GM18505 (cell line): ENCODE data around the gene PPDPF.
A peak's percentile ranks its signal among the peaks of the same experiment; 100 is the strongest.
"Not testable (repeated sequence)": the region's sequence is repeated elsewhere in the genome, so short reads cannot be mapped to it uniquely, and the experiment has no call there.

Source experiments
- ATAC-seq: cut with Tn5 transposase; IDR thresholded peaks from one replicate; pipeline ENCODE4 v1.9.1; 2021; ENCODE audit not compliant: unreplicated experiment
- POLR2A ChIP-seq: IDR thresholded peaks from 4 replicates; pipeline ENCODE4 v1.6.1; 2011; ENCODE audit warnings: borderline replicate concordance; ENCODE audit not compliant: insufficient read depth, insufficient read length; ENCODE audit errors: extremely low read depth

Gene PPDPF

DNA sequence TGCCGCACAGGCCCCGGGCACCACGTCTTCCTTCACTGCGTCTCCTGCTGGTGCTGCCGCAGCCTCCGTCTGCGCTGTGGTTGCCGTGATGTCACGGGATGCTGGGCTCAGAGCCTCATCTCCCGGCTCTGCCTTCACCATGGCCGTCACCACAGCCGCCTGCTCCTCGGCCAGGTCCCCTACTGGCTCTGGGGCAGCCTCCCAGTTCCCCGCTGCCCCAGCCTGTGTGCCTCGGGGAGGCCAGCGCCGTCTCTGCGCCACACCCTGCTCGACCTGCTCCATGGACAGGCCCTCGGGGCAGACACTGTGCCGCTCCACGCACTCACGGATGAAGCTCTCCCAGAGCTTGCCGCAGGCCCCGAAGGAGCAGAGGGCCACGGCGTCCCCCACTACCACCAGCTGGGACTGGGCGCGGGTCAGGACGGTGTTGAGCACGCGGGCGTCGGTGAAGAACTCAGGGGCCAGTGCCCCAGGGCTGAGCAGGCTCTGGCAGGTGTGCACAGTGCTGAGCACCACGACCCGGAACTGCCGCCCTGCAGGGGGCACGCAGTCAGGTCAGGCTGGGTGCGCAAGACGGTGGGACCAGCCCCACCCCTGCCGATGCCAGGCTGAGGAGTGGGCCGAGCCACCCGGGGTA, 45.3 kb downstream of the PPDPF start:
- ATAC-seq, result no peak
- TF ChIP-seq POLR2A, result no peak

DNA sequence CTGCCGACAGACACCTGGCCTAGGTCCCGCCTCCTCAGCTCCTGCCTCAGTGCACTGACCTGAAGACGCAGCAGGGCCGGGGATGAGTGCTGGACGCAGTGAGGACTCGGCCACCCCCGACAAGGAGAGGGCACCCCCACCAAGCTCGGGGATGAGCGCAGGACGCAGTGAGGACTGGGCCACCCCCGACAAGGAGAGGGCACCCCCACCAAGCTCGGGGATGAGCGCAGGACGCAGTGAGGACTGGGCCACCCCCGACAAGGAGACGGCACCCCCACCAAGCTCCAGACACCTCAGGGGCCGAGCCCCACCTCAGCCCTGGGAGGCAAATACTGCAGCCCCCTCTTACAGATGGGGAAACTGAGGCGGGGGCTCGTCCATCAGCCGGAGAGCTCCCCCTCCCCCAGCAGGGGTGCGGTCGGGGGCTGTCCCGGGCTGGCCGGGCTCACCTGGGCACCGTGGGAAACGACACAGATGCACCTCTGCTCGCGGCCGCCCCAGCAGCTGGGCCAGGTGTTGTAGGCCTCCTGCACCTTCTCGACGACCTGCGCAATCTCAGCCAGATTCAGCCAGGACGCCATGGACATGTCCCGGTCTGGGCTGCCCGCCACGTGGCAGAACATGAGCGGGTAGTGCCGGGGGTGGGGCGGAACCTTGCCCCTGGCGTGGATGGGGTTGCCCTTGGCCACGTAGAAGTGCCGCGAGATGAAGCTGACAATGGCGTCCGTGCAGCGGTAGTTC, 46.0 kb downstream of the PPDPF start:
- no peak for ATAC-seq

DNA sequence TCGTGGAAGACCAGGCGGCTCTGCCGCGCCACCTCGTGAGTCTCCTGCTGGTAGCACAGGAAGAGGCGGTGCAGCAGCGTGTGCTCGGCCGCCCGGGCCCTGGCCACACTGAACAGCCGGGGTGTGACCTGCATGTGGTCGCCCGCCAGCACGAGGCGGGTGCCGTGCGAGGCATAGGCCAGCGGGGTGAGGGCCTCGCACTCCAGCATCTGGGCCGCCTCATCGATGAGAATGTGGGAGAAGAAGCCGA, 46.5 kb downstream of the PPDPF start:
- no peak for TF ChIP-seq POLR2A
- ATAC-seq, result peak; percentile 12

More for the DNA sequence above, 46.0 kb downstream of the PPDPF start:
- no peak for TF ChIP-seq POLR2A

DNA sequence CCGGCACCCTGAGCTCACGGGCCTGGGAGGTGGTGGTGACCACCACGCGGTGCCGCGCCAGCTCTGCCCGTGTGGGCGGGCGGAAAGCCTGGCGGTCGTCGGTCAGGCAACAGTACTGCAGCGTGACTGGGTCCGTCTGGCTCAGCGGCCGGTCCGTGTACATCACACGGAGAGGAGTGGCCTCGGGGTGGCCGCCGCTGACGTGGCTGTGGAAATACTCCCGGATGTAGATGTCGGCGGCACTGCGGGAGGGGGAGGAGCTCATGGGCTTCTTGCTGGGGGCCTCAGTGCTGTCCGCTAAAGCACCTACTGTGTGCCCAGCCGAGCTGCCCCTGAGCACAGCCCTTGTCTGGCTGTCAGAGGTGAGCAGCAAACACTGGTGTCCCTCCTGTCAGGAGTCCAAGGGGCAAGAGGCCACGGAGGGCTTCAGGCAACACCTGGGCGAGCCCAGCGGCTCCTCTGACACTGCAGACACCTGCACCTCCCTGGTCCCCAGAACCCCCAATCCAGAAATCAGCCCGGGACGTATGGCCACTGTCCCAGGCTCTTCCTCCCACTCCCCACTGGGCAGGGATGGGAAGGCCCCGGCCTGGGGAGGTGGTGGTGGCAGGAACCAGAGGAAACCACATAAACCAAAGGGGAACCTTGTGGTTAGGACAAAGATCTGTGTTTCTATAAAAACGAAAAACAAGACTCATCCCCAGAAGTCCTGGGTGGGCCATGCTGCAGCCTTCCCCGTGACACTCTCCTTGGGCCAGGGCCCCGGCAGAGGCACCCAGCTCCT, 47.0 kb downstream of the PPDPF start:
- TF ChIP-seq POLR2A, result peak; percentile 8
- peak; percentile 42 for ATAC-seq

DNA sequence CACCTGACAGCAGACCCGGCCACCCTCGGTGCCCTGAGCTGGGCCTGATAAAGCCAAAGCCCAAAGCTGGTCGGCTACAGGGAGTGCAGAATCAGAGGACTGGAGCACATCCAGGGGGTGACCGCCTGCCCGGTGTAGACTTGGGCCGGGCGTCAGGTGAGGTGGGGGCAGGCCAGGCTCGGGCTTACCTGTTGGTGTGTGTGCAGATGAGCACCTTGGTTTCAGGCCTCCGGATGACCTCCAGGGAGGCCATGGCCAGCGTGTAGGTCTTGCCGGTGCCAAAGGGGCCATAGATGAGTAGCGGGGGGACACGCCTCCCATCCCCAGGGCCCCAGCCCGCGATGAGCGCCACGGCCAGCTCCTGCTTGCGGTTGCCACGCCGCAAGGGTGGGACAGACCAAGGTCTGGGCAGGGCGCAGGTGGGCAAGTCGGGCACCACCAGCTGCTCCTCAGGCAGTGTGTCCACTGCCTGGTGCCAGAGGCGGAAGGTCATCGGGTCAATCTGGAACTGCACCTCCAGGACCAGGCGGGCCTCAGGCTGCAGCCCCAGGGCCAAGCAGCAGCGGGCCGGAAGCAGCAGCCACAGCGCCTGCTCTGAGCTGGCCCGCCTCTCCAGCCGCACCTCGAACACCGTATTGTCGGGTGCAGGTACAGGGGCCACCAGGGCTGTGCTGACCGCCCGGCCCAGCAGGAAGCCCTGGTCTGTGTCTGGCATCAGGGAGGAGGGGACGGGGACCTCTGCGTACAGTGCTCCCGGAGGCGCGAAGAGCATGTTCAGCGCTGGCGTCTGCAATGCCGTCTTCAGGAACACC, 47.8 kb downstream of the PPDPF start:
- peak; percentile 34 for TF ChIP-seq POLR2A
- ATAC-seq, result peak; percentile 33

DNA sequence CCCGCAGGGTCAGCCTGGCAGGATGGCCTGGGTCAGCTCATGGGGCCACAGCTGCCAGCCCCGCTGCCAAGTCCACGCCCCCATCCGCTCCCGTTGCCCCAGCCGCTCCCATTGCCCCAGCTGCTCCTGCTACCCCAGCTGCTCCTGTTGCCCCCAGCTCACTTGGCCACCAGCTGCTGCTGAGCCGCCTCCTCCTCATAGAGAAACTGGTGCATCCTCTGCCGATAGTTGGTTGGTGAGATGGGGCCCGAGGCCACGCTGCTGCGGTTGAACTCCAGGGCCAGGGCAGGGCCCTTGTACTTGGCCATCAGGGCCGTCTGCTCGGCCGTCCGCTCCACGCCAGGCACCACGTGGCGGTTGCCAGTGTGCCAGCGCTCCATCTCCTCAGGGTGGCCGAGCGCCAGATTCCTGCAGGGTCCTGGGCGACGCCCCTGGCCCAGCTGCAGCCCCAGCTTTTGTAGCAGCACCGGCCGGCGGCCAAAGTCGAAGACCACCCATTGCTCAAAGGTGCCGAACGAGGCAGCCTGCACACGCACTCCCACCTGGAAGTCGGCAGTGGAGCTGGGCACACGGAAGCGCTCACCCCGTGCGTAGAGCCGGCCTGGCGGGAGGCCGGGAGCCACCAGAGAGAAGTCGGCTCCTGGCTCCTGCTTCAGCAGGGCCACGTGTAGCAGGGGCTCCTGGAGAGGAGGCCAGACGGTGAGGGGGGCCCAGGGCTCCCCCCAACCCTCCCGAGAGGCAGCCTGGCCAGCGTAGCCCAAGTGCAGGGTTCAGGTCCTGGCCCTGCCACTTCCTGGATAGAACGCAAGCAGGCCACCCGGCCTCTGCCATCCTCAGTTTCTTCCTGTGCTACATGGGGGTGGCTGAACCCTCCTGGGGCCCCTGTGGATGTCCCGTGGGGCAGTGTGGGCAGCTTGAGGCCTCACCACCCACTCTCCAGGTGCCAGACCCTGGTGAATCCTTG, 48.7 kb downstream of the PPDPF start:
- no peak for ATAC-seq
- peak; percentile 30 for TF ChIP-seq POLR2A

DNA sequence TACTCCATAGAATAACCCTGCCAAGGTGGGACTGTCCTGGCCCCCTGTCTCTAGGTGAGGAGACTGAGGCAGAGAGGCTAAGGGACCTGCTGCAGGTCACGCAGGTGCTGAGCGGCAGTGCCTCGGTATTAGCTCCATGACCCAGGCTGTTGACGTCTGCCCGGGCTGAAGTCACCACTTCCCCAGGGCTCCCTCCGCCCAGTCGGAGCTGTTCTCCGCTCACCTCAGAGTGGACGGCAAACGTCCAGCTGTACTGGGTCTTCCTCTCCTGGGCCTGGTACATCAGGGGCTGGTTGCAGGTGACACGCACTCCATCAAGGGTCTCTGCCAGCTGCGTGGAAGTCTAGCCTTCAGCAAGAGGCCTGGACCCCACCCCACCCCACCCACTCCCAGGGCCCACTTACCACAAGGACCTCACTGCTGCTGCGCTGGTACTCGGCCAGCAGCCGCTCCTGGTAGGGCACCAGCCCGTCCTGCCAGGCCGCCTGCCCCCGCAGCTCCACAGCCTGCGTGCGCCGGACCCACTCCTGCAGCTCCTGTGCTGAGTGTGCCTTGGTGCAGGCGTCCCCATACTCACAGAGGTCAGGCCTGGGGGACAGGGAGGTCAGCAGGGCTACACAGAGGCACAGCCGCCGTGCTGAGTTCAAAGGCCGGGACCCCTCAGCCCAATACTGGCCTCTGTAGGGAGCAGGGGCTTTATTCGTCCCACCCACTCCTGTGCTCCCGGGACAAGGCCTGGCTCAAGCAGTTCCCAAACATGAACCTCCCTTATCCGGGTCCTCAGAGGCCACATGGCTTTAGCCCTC, 49.9 kb downstream of the PPDPF start:
- no peak for TF ChIP-seq POLR2A

DNA sequence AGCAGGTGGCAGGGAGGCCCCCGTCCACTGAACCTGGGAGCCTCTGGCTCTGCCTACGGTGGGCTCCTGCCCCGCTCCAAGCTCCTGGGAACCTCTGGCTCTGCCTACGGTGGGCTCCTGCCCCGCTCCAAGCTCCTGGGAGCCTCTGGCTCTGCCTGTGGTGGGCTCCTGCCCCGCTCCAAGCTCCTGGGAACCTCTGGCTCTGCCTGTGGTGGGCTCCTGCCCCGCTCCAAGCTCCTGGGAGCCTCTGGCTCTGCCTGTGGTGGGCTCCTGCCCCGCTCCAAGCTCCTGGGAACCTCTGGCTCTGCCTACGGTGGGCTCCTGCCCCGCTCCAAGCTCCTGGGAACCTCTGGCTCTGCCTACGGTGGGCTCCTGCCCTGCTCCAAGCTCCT, 50.5 kb downstream of the PPDPF start:
- ATAC-seq, result not testable (repeated sequence)

More for the DNA sequence above, 49.9 kb downstream of the PPDPF start:
- no peak for ATAC-seq
